NCI-H2227 treated with DMSO at 0.1 percent for 48 hours (cell line): ENCODE measurements around the gene CCDC172.
A peak's percentile ranks its signal among the peaks of the same experiment; 100 is the strongest.

Experiments used
- DNase-seq: peaks from one replicate; lab custom pipeline; 2025; lab: John Stamatoyannopoulos, UW

CCDC172 gene, protein sequence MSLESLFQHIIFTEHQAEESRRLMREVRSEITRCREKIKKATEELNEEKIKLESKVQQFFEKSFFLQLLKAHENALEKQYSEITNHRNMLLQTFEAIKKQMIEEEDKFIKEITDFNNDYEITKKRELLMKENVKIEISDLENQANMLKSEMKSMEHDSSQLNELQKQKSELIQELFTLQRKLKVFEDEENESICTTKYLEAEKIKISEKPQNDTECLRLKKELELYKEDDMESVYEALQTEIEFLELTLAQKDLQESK

DNA sequence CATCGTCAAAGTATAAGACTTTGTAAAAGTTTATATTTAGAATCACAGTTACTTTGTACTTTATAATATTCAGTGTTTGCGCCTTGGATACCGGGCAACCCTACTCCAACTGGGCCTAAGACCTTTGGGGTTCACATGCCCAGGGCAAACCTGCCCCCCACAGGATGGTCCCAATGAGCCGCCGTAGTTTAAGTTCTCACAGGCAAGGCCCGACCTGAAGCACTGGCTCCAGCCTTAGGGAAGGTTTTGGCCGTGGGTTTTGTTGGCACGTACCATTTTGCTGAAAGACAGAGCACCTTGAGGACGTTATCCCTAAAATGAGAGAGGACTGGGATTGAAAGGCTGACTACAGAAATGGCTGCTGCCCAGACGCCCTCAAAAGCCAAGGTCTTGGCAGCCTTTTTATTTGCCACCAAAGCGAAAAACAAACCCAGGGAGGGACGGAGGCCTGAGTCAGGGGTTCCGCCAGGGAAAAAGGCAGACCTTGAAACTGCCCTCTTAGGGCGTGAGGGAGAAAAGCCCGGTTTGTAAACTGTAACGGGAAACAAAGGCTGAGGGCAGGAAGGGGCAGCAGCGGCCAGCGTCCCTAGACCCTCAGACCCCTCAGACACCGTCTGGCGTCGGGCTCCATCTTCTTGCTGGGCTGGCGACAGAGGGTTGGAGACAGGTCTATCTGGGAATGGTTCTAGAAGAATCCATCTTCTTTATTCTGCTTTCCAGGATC lies at the start of gene CCDC172:
Gene CCDC172 (plus strand): TSS at position 222 of the 724 bp plus-strand sequence. CDS start 564 bp downstream, outside the sequence.
- DNase-seq = no peak

DNA sequence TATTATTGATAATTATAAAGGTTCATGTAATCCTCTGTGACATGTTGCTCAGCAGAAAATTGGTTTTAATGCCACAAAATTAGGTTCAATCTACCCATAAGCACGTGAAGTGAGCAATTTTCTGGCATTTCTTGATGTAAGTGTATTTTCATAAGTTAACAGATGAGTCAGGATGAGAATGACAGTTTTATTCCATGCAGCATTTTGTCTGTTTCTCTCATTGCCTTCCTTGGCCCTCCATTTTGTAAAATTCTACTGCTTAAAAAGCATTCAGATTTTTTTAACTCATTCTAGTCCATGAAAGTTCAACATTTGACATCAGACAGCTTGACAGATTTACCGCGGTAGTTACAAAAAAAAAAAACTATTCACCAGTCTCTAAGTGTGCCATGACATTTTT lies 47.3 kb upstream of the CCDC172 start:
- no peak for DNase-seq

DNA sequence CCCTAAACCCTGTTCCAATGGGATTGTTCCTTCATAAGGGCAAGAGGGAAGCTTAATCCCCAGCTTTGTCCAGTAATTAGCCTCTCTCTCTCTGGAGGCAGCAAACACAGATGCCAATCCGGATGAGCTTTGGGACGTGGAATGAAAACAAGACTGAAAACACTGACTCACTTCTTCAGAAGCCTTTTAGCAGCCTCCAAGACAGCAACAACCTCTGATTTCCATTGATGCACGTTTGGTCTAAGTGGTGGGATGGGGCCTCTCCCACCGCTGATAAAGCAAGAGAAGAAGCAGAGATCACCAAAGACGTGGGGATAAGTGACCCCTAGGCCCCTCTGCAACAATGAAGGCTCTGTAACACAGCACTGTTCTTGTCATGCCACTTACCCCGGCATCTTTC lies 45.4 kb upstream of the CCDC172 start:
- no peak for DNase-seq

DNA sequence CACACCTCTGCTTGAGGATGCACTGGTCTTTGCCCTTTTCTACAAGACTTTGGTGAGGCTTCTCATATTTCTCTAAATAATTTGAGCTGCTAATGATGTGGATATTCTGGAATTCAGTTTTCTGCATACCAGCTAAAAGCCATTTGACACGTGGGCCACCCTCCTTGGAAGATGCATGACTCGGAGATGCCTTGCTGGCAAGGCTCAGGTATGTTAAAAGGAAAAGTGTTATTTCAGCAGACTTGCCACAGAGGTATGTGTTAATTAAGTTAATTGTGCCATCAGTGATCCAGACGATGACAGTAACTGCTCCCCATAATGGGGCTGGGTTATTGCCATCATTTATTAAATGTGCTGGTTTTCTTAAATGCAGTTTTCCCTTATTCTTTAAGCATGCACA lies 42.5 kb upstream of the CCDC172 start:
- DNase-seq = no peak

DNA sequence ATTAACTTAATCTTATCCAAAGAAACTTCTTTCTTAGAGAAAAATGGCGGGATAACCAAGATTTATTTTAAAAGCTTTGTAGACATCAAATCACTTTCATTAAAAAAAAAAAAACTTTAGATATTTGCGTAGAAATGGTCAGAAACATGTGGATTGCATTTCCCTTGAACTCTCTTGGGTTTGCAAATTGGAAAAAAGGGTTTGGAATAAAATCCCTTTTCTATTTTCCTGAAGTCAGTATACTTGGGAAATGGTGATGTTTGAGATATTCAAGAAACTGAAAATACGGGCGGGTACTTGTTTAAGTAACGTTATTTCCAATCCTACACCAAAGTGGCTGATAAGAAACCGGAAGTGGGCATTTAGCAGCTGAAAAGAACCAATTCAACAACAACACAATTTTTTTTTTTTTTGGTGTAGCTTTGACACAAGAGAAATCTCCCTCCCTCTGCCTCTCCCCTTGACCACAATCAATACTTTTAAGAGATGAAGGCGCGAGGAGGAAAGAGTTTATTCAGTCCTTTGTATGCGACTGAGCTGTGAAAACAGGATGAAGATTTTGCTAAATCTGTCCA lies 37.5 kb upstream of the CCDC172 start:
- no peak for DNase-seq

DNA sequence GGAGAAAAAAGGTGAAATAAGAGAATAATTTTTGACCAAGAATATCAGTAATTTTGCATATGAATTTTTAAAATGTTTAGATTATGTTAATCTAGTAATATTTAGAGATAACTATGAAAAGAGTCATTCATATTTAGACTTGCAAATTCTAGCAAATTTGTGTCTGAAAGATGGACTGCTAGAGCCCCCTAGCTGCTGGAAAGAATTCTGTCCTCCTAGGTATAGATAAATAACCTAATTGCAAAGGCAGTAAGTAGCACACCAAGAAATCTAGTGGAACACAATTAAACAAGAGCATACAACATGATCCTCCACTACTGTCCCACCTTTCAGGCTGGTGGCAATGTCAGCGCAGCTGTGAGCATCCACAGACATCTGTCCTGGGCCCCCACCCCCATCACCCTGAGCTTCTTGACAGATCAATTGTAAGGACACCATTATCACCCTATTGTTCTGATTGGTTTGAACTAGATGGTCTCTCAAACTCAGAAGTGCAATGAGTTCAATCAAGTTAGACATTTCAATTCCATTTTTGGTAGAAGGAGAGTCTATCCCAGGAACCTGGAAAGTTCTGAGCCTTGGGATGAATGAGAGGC lies 36.2 kb upstream of the CCDC172 start:
- DNase-seq = peak; percentile 16

DNA sequence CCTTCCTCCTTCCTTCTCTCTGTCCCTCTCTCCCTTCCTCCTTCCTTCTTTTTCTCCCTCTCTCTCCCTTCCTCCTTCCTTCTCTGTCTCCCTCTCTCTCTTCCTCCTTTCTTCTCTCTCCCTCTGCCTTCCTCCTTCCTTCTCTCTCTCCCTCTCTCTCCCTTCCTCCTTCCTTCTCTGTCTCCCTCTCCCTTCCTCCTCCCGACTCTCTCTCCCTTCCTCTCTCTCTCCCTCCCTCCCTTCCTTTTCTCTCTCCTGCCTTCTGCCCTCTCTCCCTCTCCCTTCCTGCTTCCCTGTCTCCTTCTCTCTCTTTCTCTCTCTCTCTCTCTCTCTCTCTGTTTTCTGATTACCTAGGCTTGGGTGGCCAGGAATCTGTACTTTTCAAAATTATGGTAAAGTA lies 34.6 kb upstream of the CCDC172 start:
- DNase-seq = no peak

DNA sequence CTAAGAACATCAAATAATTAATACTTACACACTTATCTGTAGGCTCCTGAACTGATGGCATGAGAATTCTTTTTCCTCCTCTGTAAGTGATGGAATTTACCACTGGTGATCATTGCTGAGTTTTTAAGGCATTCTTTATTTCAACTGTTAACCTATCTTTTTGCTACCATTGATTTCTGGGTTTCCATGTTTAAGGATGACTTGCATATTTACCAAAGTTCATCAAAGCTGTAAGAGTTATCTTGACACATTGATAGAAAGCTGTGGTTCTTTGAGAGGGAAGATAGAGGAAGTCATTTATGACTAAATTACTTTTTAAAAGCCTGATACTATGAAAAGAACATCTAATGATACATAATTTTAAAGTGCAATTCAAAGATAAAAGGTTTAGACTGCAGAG lies 31.8 kb upstream of the CCDC172 start:
- DNase-seq = no peak

DNA sequence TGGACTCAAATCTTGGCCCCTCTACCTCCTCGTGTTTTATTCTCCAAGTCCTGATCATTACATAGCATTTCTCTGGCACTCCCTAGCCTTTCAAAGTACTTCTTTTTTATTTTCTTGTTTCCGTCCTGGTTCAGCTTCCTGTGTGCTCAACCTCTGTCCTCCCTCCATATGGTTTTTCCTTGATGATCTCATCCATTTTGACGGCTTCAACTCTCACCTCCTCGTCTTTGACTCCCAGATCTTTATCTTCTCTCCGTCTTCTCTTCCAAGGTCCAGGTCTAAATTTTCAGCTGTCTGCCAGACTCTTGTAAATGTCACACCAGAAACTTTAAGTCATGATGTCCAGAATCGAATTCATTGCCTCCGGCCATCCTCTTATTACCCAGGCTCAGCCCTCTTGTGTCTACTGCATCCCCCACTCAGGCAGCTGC lies 27.9 kb upstream of the CCDC172 start:
- no peak for DNase-seq

DNA sequence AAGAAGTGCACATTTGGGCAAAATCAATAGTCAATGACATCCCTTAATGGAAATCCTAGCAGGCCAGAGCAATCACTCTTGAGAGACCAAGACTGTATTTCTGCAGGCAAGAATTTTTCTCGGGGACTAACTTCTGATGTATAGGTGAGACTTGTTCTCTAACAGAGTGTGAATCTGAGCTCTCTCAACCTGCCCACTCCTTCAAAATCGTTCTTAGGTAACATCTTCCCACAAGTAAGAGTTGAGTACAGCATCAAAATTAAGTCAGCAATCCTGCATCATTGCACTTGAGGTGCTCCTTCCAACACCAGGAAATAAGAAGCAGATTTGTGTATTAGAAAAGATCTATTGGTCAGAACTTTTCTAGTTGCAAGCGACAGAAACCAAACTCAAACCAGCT lies 25.7 kb upstream of the CCDC172 start:
- no peak for DNase-seq

DNA sequence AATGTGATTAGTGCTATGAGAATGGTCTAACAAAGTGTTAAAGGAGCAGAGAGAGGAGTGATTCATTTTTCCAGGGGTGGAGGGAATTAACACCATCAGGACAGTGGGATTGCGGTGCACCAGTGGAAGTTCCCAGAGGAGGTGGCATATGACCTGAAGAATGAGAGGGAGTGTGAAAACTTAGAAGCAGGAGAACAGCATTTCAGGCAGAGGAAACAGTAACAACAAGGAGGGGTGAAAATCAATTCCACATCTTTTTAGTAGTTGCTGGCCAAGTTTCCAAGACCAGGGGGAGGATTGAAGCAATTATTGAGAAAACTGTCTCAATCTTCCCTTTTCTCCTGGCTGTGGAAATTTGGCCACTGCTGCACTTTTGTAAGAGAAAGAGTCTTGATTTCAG lies 23.7 kb upstream of the CCDC172 start:
- no peak for DNase-seq

DNA sequence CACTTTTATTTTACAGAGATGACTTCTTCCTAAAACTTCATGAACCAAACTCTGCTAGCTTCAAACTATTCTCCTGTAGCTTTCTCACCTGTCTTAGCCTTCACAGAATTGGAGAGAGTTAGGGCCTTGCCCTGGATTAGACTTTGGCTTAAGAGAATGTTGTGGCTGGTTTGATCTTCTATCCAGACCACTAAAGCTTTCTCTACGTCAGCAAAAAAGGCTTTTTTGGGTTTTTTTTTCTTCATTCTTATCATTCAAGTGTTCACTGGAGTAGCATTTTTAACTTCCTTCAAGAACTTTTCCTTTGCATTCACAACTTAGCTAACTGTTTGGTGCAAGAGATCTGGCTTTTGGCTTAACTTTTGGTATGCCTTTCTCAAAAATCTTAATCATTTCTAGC lies 19.3 kb upstream of the CCDC172 start:
- DNase-seq = no peak

DNA sequence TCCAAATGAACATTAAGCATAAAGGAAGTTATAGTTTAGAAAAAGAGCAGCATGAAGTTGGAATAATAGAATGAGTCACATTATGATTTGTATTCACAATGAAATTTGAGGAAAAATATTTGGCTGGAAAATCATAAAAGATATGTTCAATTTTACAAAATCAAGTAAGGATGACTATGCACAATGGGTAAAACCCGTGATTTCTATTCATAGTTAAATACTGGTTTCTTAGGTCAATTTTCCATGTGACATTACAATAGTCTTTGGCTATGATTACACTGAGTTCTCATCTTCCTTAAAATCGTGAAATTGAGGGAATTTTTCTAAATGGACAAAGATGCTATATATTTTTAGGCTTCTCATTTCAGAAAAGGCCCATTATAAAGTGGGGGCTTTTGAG lies 17.4 kb upstream of the CCDC172 start:
- DNase-seq = no peak

DNA sequence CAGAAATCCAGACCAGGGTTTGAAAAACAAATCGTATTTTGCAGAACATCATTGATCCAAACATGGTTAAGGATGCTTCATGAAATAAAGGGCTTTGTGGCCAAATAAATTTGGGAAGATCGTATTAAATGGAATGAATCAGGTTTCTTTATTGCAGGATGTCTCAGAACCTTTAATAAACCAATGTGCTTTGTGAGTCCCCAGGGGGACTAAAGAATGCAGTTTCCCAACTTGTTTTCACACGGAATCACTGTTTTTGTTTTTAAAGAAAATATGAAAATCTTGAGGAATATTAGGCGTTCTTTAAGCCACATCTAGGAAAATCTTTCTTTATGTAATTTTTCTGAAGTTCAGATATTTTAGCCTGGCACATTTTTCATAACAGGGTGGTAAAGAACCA lies 16.8 kb upstream of the CCDC172 start:
- DNase-seq = no peak

DNA sequence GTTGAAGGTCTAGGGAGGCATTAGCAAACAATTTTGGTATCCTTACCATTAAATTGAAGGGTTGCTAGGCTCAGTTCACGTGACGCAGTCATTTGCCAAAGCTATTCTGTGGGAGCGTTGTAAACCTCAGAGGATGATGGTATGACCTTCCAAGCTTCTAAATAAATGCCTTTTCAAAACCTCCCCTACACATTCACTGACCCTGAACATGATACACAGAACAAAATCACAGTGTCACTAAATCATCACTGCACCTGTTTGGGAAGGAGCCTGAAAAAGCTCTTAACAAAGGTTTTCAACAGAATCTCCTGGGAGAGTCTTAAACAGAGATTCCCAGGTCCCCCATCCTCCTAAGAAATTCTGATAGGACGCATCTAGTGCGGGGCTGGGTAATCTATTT lies 13.2 kb upstream of the CCDC172 start:
- peak; percentile 2 for DNase-seq

DNA sequence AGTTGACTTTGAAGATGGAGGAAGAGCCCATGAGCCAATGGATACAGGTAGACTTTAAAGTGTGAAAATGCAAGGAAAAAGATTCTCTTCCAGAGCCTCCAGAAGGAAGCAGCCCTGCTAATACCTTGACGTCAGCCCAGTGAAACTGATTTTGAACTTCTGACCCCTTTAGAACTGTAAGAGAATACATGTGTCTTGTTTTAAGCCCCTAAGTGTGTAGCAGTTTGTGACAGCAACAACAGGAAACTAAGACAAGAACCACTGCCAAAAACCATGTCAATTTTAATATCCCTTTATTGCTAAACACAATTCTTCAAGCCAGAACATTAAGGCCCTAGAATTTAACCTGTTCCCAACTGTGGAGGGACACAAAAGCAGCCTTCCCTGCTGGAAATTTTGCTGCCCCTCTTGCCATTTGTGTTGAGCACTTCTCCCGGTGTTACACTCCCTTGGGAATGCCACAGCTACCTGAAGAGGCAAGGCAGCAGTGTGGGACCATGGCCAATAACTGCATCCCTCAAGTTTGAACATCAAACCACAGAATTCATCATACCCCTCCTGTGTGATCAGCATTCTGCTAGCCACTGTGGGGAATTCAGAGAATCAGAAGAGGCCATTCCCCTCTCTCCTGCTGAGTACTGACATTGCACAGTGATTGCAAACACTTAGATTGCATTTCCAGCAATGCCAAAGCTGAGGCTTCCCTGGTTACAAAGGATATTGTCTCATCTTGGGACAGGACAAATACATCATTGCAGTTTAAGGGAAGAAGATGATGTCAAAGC lies 12.3 kb upstream of the CCDC172 start:
- no peak for DNase-seq

DNA sequence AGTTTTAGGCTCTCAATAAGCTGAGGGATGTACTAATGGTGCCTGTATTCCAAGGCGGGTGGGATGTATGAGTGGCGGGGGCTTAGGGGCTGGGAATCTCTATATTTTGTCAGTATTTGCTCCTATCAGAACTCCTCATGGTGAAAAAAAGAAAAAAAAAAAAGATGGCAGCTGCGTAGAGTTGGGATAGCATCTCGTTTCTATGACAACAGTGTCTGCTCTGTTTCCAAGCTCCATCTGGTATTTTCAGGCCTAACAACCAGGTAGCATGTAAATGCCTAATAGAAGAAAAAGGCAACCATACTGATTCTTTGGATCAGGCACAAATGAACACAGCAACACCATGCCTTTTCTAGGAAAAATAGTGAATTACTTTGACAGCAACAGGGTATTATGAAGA lies 11.7 kb upstream of the CCDC172 start:
- DNase-seq = no peak

DNA sequence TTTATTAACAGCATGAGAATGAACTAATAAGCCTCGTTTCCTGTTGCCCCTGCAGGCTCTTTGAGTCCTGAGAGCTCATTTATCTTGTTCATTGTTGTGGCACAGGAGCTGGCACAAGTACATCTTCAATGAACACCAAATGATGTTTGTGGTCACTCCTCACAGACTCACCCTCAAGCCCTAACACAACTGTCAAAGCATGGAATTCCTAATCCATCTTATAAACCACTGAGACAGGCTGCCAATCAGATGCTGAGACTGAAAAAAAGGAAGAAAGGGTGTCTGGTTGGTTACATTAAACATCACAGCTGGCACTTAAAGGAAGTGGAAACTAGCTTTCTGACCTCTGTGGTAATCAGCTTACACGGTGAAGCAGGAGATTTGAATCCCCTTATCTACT lies 7.7 kb upstream of the CCDC172 start:
- no peak for DNase-seq

DNA sequence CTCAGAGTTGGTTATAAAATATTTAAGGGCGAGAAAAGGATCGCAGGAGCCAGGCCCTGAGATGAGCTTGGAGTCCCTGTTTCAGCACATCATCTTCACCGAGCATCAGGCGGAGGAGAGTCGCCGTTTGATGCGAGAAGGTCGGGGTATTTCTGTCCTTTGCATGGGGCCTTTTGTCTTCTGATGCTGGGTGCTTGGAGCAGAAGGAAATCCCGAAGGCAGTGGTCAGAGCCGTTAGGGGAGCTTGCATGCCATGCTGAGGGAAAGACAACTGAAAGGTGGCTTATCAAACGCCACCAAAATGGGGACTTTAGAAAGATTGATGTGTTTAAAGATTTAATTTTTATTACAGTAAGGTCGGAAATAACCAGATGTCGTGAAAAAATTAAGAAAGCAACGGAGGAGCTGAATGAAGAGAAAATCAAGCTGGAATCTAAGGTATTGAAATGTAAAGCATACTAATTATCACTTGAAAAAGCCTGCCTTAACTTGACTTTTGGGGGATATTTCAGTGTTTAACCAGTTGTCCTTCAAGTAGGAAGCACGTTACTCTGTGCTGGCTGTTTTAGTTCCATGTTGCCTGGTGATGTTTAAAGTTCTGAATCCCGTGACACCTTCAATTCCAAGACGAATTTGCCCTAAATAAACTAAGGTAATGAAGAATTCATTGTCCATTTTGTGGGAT lies 845 bp downstream of the CCDC172 start:
- DNase-seq = no peak

DNA sequence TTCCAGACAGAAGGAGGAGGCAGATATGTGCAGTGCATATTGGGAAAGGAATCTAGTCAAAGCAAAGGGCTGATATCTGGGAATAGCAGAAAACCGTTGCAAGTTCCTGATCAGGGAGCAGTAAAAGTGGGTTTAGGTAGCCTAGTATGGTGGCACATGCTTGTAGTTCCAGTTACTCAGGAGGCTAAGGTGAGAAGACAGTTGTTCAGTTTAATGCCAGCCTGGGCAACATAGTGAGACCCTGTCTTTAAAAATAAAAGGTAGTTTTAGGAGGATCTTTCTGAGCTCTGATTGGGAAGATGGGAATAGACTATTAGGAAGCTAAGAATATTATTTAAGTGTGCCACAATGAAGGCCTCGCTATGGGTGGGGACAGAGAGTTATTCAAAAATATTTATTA lies 1.7 kb downstream of the CCDC172 start:
- DNase-seq = no peak

DNA sequence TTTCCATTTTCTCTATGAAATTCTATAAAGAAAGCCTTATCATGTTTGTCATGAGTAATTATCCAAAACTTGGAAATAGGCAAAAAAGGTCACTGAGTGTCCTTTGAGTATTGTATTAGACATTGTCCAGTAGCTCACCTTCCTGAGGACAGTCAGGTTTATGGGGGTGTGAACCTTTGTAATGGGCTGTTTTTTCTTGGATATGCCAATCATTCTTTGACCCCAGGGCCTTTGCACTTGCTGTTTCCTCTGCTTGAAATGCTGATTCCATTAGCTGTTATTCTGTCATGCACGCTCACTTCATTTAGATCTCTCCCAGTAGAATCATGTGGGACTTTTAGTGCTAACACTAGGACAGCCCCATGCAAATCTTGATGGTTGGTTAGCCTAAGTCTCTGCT lies 4.9 kb downstream of the CCDC172 start:
- no peak for DNase-seq

DNA sequence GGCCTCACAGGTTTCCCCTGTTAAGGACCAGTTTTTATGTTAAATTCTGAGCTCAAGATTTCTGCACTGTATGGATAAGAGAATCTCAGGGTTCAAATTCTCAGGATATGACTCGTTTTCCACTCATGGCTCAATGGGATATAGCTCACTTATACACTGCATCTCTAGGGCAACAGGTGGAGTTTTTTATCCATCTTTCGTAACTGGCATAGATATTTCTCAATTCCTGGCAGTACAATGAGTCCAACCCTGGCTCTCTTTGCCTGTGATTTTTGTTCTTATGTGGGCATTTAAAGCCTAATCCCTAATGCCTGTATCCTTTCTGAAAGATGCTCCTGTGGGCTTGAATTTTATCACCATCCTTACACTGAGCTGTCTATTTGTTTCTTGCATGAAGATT lies 7.6 kb downstream of the CCDC172 start:
- DNase-seq = no peak
